DOHH2 (cell line): ENCODE results near the gene RPTOR.

Experiments used
- H3F3A ChIP-seq: fragments of 200-600 bp; sonication (generic), shearing (Covaris generic); 2 replicates; pipeline ENCODE4 v1.6.0; 2016; ENCODE audit warnings: antibody characterized with exemption, mild to moderate bottlenecking; ENCODE audit not compliant: control insufficient read depth, insufficient read depth
- H3K27ac ChIP-seq: fragments of 200-600 bp; sonication (generic); 2 replicates; pipeline ENCODE4 v1.5.1; 2014; ENCODE audit warnings: low read depth, mild to moderate bottlenecking, low read length, moderate library complexity
- H3K27me3 ChIP-seq: fragments of 200-600 bp; sonication (generic); 2 replicates; pipeline ENCODE4 v1.6.1; 2014; ENCODE audit warnings: mild to moderate bottlenecking, low read length, mixed read lengths; ENCODE audit not compliant: control insufficient read depth
- H3K36me3 ChIP-seq: fragments of 200-600 bp; sonication (generic); 2 replicates; pipeline ENCODE4 v1.6.1; 2014; ENCODE audit warnings: mild to moderate bottlenecking, low read length, moderate library complexity, mixed read lengths; ENCODE audit not compliant: control insufficient read depth
- H3K4me1 ChIP-seq: fragments of 200-600 bp; sonication (generic); 2 replicates; pipeline ENCODE4 v1.6.1; 2014; ENCODE audit warnings: mild to moderate bottlenecking, low read length, mixed read lengths; ENCODE audit not compliant: control insufficient read depth
- H3K4me2 ChIP-seq: fragments of 200-600 bp; sonication (generic); 2 replicates; pipeline ENCODE4 v1.6.0; 2014; ENCODE audit warnings: mild to moderate bottlenecking, low read length, moderate library complexity
- H3K4me3 ChIP-seq: fragments of 200-600 bp; sonication (generic); 2 replicates; pipeline ENCODE4 v1.5.1; 2014; ENCODE audit warnings: mild to moderate bottlenecking, low read length, mixed read lengths
- H3K79me2 ChIP-seq: fragments of 200-600 bp; sonication (generic); 2 replicates; pipeline ENCODE4 v1.6.1; 2014; ENCODE audit warnings: mild to moderate bottlenecking, low read length, mixed read lengths; ENCODE audit not compliant: control insufficient read depth
- H3K9me2 ChIP-seq: fragments of 200-600 bp; sonication (generic); replicated peaks from 2 replicates; pipeline ENCODE4 v1.6.1; 2014; ENCODE audit warnings: mild to moderate bottlenecking, low read length, mixed read lengths; ENCODE audit not compliant: control insufficient read depth
- H3K9me3 ChIP-seq: fragments of 200-600 bp; sonication (generic); 2 replicates; pipeline ENCODE4 v1.6.1; 2014; ENCODE audit warnings: antibody characterized with exemption, low read length, mixed read lengths; ENCODE audit not compliant: control insufficient read depth, insufficient read depth
- H4K20me1 ChIP-seq: fragments of 200-600 bp; sonication (generic); 2 replicates; pipeline ENCODE4 v1.6.0; 2014; ENCODE audit warnings: low read depth, mild to moderate bottlenecking, antibody characterized with exemption, low read length, moderate library complexity; ENCODE audit not compliant: control insufficient read depth, insufficient read depth
- CTCF ChIP-seq: fragments of 200-600 bp; sonication (generic); IDR thresholded peaks from one replicate; pipeline ENCODE4 v1.5.1; 2014; ENCODE audit warnings: antibody characterized with exemption, mild to moderate bottlenecking, low read depth, low read length; ENCODE audit not compliant: poor library complexity, severe bottlenecking
- EZH2phosphoT487 ChIP-seq: fragments of 200-600 bp; sonication (generic); IDR thresholded peaks from 2 replicates; pipeline ENCODE4 v1.6.1; 2017; ENCODE audit warnings: borderline replicate concordance, mild to moderate bottlenecking, antibody characterized with exemption, low read length, moderate library complexity, mixed read lengths

RPTOR gene

DNA sequence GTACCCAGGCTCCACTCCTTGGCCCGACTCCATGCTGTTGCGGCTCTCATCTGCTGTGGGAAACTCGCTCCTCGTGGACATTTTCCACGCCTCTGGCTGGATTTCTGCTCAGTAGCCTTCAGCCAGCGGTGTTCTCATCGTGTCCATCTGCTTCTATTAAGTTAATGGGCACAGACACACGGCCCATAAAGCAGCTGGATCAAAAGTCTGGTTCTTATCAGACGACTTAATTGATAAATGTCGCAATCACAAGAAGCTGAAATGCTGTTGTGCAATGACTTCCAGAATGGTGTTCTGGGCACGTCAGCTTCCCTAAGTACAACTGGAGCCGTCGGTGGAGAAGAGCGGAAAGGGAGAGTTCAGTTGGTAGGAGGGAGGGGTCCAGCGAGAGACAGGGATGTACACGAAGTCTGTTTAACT is 235.3 kb downstream of the RPTOR start:
- Histone ChIP-seq H3F3A (peaks cover 36% of the 10 kb centered on the region), H4K20me1 (no peaks in the 10 kb centered on the region), H3K9me3 (no peaks in the 10 kb centered on the region), H3K4me1 (peaks cover 92% of the 10 kb centered on the region), H3K4me2 (peak overlapping the region; percentile 99), H3K27ac (peak overlapping the region; percentile 100), H3K36me3 (peaks cover 39% of the 10 kb centered on the region), H3K79me2 (peaks cover 58% of the 10 kb centered on the region), H3K27me3 (no peaks in the 10 kb centered on the region), H3K4me3 (peak overlapping the region; percentile 78), H3K9me2 (no peaks in the 10 kb centered on the region)
- TF ChIP-seq CTCF, result no peak
- no peak for TF ChIP-seq EZH2phosphoT487

DNA sequence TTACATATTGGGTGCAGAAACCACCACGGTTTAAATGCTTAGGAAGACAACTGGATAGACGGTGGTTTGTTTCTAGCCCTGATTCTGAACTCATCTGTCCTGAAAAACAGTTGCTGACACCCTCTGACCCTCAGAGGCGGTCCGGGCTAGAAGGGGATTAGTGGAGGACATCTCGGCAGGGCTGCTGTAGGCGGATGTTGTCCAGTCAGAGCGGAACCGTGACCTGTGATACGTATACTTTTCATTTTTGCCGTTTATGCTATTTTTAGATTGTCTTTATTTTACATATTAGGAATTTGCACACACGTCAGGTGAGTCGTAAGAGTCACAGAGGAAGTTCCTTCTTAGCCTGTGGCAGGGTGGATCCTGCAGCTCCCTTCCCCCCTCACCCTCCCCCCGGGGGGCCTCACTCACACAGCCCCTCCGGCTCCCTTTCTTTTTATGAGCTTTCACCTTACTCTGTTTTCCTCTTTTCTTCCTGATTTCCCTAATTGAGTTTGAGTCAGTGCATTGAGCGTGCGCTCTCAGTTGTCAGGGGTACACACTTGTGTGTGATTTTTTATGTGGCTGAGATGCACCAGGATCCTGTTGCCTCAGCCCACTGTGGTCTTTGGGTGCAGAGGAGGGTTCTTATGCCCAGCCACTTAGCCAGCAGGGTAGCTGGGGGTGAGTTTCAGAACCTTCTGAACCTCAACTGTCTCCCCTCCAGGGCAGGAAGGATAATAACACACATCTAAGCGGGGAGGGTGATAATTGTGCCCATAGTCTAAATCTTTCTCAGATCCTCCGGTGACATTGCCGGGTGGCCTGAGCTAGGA is 236.0 kb downstream of the RPTOR start:
- Histone ChIP-seq H3K79me2 (peaks cover 60% of the 10 kb centered on the region), H3K9me3 (no peaks in the 10 kb centered on the region), H4K20me1 (no peaks in the 10 kb centered on the region), H3K36me3 (peaks cover 39% of the 10 kb centered on the region), H3K4me2 (peak overlapping the region; percentile 99), H3F3A (peaks cover 30% of the 10 kb centered on the region), H3K4me3 (peak overlapping the region; percentile 78), H3K4me1 (peaks cover 85% of the 10 kb centered on the region), H3K27me3 (no peaks in the 10 kb centered on the region), H3K27ac (peak overlapping the region; percentile 100), H3K9me2 (no peaks in the 10 kb centered on the region)
- no peak for TF ChIP-seq EZH2phosphoT487
- no peak for TF ChIP-seq CTCF

GRCh38 chr17:80781211-80781610 is 236.6 kb downstream of the RPTOR start:
- H3K36me3 ChIP-seq, result peaks cover 39% of the 10 kb centered on the region
- H3K4me1 ChIP-seq, result peaks cover 79% of the 10 kb centered on the region
- no peaks in the 10 kb centered on the region for H4K20me1 ChIP-seq
- peak overlapping the region; percentile 78 for H3K4me3 ChIP-seq
- no peaks in the 10 kb centered on the region for H3K9me3 ChIP-seq
- H3F3A ChIP-seq, result peaks cover 24% of the 10 kb centered on the region
- peak overlapping the region; percentile 100 for H3K27ac ChIP-seq
- no peaks in the 10 kb centered on the region for H3K9me2 ChIP-seq
- no peaks in the 10 kb centered on the region for H3K27me3 ChIP-seq
- TF ChIP-seq EZH2phosphoT487 (no peak), CTCF (peak; percentile 31)
- peaks cover 65% of the 10 kb centered on the region for H3K79me2 ChIP-seq
- peak overlapping the region; percentile 99 for H3K4me2 ChIP-seq
